OCI-LY7 (cell line): Measurements from ENCODE around the gene PAPLN.

Experiments used
- EZH2phosphoT487 ChIP-seq: fragments of 200-600 bp; sonication (generic); IDR thresholded peaks from 2 replicates; pipeline ENCODE4 v1.6.1; 2018; ENCODE audit warnings: low read depth, borderline replicate concordance, mild to moderate bottlenecking, mixed run types, antibody characterized with exemption, low read length, moderate library complexity, mixed read lengths
- TF ChIP-seq, protein P1 (sequence below): fragments of 200-600 bp; sonication (generic); conservative IDR thresholded peaks from 2 replicates; pipeline ENCODE4 v1.5.1; 2014; ENCODE audit warnings: mild to moderate bottlenecking, antibody characterized with exemption, low read length, moderate library complexity, mixed read lengths

DNA sequence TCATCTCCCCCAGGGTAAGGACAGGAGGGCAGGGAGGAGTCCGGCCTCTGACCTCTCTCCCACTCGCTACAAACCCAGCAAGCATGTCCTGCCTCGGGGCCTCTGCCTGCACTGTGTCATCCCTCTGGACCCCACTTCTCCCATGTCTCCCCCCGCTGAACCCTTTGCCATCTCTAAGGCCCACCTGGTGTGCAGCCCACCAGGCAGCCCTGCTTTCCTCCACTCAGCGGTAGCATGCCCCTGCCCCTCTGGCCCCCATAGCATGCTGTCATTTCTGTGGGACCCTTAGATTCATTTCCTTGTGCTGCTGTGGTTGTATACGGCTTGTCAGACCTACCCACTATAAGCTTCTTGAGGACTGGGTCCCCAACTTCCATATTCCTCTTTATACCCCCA is 17.7 kb downstream of the PAPLN start:
- TF ChIP-seq, protein P1, sequence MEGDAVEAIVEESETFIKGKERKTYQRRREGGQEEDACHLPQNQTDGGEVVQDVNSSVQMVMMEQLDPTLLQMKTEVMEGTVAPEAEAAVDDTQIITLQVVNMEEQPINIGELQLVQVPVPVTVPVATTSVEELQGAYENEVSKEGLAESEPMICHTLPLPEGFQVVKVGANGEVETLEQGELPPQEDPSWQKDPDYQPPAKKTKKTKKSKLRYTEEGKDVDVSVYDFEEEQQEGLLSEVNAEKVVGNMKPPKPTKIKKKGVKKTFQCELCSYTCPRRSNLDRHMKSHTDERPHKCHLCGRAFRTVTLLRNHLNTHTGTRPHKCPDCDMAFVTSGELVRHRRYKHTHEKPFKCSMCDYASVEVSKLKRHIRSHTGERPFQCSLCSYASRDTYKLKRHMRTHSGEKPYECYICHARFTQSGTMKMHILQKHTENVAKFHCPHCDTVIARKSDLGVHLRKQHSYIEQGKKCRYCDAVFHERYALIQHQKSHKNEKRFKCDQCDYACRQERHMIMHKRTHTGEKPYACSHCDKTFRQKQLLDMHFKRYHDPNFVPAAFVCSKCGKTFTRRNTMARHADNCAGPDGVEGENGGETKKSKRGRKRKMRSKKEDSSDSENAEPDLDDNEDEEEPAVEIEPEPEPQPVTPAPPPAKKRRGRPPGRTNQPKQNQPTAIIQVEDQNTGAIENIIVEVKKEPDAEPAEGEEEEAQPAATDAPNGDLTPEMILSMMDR = no peak
- TF ChIP-seq EZH2phosphoT487 = no peak
